ENCODE results near the gene ZNF821. TPM values are rescaled to one million over a fixed set of nuclear protein-coding genes. Genes with fewer than 3 reads are reported as not detected.

Gene ZNF821
- polyA plus RNA-seq, 1 of the 3 experiments (the other 2 are of a cell fraction): 8.8 TPM

DNA sequence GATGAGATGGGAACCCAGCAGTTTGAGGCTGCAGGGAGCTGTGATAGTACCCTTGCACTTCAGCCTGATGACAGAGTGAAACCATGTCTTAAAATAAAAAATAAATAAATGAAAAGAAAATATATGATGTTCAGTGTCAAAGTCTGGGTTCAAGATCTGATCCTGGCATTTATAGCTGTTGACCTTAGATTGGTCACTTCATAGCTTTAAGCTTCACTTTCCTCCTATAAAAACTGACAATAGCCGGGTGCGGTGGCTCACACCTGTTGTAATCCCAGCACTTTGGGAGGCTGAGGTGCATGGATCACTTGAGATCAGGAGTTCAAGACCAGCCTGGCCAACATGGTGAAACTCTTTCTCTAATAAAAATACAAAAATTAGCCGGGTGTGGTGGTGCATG, 5.2 kb upstream of the ZNF821 start:
- TF ChIP-seq POLR2AphosphoS5 (IDR thresholded peaks at IDR 0.05; ENCODE audit: low read depth, low read length) (no peak), JUND (IDR thresholded peaks at IDR 0.05) (no peak), GABPA (IDR thresholded peaks at IDR 0.05; ENCODE audit: low read depth) (no peak), GATA2 (CRISPR knock-in tag; IDR thresholded peaks at IDR 0.05) (no peak), NRF1 (IDR thresholded peaks at IDR 0.05; ENCODE audit: low read depth, low read length) (no peak), SMC3 (IDR thresholded peaks at IDR 0.05; ENCODE audit: low read depth, low read length) (no peak), NFIC (IDR thresholded peaks at IDR 0.05; ENCODE audit: borderline replicate concordance) (no peak), EP300 (IDR thresholded peaks at IDR 0.05; ENCODE audit: borderline replicate concordance in 1 of 2, low read depth in 1 of 2, low read length in 1 of 2) (no peak), SIN3A (IDR thresholded peaks at IDR 0.05; ENCODE audit: borderline replicate concordance, low read depth, low read length) (no peak), RCOR1 (IDR thresholded peaks at IDR 0.05; ENCODE audit: low read length) (no peak), FOSL2 (IDR thresholded peaks at IDR 0.05; ENCODE audit: borderline replicate concordance, low read depth) (no peak), RXRA (IDR thresholded peaks at IDR 0.05; ENCODE audit: borderline replicate concordance, low read depth) (no peak)
- TF ChIP-seq, protein P1, sequence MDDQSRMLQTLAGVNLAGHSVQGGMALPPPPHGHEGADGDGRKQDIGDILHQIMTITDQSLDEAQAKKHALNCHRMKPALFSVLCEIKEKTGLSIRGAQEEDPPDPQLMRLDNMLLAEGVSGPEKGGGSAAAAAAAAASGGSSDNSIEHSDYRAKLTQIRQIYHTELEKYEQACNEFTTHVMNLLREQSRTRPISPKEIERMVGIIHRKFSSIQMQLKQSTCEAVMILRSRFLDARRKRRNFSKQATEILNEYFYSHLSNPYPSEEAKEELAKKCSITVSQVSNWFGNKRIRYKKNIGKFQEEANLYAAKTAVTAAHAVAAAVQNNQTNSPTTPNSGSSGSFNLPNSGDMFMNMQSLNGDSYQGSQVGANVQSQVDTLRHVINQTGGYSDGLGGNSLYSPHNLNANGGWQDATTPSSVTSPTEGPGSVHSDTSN (IDR thresholded peaks at IDR 0.05): no peak
- TF ChIP-seq, protein P2, sequence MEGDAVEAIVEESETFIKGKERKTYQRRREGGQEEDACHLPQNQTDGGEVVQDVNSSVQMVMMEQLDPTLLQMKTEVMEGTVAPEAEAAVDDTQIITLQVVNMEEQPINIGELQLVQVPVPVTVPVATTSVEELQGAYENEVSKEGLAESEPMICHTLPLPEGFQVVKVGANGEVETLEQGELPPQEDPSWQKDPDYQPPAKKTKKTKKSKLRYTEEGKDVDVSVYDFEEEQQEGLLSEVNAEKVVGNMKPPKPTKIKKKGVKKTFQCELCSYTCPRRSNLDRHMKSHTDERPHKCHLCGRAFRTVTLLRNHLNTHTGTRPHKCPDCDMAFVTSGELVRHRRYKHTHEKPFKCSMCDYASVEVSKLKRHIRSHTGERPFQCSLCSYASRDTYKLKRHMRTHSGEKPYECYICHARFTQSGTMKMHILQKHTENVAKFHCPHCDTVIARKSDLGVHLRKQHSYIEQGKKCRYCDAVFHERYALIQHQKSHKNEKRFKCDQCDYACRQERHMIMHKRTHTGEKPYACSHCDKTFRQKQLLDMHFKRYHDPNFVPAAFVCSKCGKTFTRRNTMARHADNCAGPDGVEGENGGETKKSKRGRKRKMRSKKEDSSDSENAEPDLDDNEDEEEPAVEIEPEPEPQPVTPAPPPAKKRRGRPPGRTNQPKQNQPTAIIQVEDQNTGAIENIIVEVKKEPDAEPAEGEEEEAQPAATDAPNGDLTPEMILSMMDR (IDR thresholded peaks at IDR 0.05): no peak
- TF ChIP-seq, protein P3, sequence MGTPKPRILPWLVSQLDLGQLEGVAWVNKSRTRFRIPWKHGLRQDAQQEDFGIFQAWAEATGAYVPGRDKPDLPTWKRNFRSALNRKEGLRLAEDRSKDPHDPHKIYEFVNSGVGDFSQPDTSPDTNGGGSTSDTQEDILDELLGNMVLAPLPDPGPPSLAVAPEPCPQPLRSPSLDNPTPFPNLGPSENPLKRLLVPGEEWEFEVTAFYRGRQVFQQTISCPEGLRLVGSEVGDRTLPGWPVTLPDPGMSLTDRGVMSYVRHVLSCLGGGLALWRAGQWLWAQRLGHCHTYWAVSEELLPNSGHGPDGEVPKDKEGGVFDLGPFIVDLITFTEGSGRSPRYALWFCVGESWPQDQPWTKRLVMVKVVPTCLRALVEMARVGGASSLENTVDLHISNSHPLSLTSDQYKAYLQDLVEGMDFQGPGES (IDR thresholded peaks at IDR 0.05; ENCODE audit: low read depth, low read length): no peak
- TF ChIP-seq, protein P4, sequence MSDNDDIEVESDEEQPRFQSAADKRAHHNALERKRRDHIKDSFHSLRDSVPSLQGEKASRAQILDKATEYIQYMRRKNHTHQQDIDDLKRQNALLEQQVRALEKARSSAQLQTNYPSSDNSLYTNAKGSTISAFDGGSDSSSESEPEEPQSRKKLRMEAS (IDR thresholded peaks at IDR 0.05; ENCODE audit: low read depth): no peak
- TF ChIP-seq, protein P5, sequence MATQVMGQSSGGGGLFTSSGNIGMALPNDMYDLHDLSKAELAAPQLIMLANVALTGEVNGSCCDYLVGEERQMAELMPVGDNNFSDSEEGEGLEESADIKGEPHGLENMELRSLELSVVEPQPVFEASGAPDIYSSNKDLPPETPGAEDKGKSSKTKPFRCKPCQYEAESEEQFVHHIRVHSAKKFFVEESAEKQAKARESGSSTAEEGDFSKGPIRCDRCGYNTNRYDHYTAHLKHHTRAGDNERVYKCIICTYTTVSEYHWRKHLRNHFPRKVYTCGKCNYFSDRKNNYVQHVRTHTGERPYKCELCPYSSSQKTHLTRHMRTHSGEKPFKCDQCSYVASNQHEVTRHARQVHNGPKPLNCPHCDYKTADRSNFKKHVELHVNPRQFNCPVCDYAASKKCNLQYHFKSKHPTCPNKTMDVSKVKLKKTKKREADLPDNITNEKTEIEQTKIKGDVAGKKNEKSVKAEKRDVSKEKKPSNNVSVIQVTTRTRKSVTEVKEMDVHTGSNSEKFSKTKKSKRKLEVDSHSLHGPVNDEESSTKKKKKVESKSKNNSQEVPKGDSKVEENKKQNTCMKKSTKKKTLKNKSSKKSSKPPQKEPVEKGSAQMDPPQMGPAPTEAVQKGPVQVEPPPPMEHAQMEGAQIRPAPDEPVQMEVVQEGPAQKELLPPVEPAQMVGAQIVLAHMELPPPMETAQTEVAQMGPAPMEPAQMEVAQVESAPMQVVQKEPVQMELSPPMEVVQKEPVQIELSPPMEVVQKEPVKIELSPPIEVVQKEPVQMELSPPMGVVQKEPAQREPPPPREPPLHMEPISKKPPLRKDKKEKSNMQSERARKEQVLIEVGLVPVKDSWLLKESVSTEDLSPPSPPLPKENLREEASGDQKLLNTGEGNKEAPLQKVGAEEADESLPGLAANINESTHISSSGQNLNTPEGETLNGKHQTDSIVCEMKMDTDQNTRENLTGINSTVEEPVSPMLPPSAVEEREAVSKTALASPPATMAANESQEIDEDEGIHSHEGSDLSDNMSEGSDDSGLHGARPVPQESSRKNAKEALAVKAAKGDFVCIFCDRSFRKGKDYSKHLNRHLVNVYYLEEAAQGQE (IDR thresholded peaks at IDR 0.05; ENCODE audit: low read depth, low read length): no peak
- TF ChIP-seq, protein P6, sequence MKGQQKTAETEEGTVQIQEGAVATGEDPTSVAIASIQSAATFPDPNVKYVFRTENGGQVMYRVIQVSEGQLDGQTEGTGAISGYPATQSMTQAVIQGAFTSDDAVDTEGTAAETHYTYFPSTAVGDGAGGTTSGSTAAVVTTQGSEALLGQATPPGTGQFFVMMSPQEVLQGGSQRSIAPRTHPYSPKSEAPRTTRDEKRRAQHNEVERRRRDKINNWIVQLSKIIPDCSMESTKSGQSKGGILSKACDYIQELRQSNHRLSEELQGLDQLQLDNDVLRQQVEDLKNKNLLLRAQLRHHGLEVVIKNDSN (IDR thresholded peaks at IDR 0.05; ENCODE audit: borderline replicate concordance, low read depth): no peak
- Histone ChIP-seq H3K4me3 (ENCODE audit: low read depth in 2 of 2, low read length in 1 of 2) (no peak overlapping the region), H3K4me2 (no peak overlapping the region), H3K36me3 (replicated peaks in 1 of 2; ENCODE audit: control insufficient read depth in 1 of 2, insufficient read depth in 2 of 2, low read length in 1 of 2) (no peaks in the 10 kb centered on the region), H3K79me2 (ENCODE audit: insufficient read depth) (no peaks in the 10 kb centered on the region; the same call in 1 of the 2 replicates), H2AFZ (ENCODE audit: low read depth) (no peak overlapping the region), H3K9me2 (no peaks in the 10 kb centered on the region), H3K9ac (no peak overlapping the region), H3K27me3 (ENCODE audit: insufficient read depth) (no peaks in the 10 kb centered on the region), H3K9me3 (no peaks in the 10 kb centered on the region), H3F3A (replicated peaks; ENCODE audit: insufficient read depth) (peaks cover 13% of the 10 kb centered on the region), H3K4me1 (ENCODE audit: control insufficient read depth in 1 of 2, insufficient read depth in 2 of 2, low read depth in 1 of 2, low read length in 1 of 2) (no peaks in the 10 kb centered on the region), H3K27ac (ENCODE audit: low read depth in 2 of 2, low read length in 1 of 2) (no peak overlapping the region), H4K20me1 (ENCODE audit: insufficient read depth) (no peaks in the 10 kb centered on the region)
- POLR2A ChIA-PET: no interaction called here
- DNase-seq: no peak
- CTCF ChIA-PET: interaction anchor here (0.9 kb wide), 1 partner anchor 73 kb away, joined by 3 read pairs; no protein-coding TSS in a partner anchor
- WGBS (ENCODE audit: low lambda C conversion rate): 94% methylated on average over 3 of the region's 3 CpGs

All from SK-N-SH (cell line).